A549 treated with AZD9567 at 1 μM for 4 hours (cell line): ENCODE measurements around the gene TM2D1. TPM values are rescaled to one million over a fixed set of nuclear protein-coding genes. Genes with fewer than 3 reads are reported as not detected.

ENCODE experiments used
- total RNA-seq: library from RNA; stranded (reverse); fragments of 200-300 nt; extraction: Qiagen RNA extraction; gene quantifications from 5 replicates; pipeline ENCODE4 v1.2.3, GENCODE V29; 2022; ENCODE audit not compliant: insufficient read depth

The TM2D1 gene
- total RNA-seq = 21.4 to 39.7 TPM (median 24.3 TPM) in 5 replicates

GRCh38 chr1:61724813-61725694, at the start of gene TM2D1:
Gene TM2D1, minus strand, starts transcription at chr1:61725141. Its CDS starts 21 bp downstream, at chr1:61725120.

GRCh38 chr1:61741711-61742619, 17.0 kb upstream of the TM2D1 start, which contains the start of gene PATJ:
Gene PATJ, plus strand, starts transcription at chr1:61742480. Its CDS starts 20,413 bp downstream, at chr1:61762893.

Other genes starting within 250 kb of the TM2D1 start
- gene PATJ, start 17.3 kb upstream of the TM2D1 start, total RNA-seq = 3.5 to 4.2 TPM (median 3.7 TPM) in 5 replicates